ENCODE results near the gene IDUA.

Gene IDUA

DNA sequence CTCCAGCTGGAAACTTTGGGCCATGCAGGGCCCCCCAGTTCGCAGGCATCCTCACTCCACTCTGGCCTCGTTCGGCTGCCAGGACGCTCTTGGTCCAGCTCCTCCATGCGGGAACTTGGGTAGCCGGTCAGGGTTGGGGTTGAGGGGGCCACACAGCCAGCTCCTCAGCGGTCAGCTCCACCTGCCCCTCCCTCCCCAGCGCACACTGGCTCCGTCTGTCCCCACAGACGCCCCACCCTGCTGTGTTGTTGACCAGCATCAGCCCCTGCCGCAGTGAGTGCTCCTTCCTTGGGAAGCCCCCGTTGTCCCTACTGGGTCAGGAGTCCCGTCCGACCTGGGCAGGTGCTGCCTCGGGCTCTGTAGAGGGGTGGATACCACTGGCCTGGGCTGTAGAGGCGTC lies 30.4 kb downstream of the IDUA start:
- DNase-seq (ENCODE audit: low read depth) = no peak

DNA sequence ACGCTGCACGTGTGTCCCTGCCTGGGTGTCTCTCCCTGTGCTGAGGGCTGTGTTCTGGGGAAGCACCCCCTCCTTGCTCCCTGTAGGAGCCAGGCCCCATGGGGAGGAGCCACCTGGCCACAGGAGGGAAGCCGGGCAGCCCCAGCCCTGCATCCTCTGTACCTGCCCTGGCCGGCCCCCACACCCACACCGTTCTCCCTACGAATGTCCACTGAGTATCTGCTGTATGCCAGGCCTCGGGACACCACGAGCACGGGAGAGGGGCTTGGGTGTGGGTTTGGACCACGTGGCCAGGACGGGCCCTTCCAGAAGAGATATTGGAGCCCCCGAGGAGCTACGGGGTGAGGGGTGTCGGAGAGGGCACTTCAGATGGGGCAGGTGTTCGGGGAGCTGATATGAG lies 30.9 kb downstream of the IDUA start:
- no peak for DNase-seq (ENCODE audit: low read depth)

DNA sequence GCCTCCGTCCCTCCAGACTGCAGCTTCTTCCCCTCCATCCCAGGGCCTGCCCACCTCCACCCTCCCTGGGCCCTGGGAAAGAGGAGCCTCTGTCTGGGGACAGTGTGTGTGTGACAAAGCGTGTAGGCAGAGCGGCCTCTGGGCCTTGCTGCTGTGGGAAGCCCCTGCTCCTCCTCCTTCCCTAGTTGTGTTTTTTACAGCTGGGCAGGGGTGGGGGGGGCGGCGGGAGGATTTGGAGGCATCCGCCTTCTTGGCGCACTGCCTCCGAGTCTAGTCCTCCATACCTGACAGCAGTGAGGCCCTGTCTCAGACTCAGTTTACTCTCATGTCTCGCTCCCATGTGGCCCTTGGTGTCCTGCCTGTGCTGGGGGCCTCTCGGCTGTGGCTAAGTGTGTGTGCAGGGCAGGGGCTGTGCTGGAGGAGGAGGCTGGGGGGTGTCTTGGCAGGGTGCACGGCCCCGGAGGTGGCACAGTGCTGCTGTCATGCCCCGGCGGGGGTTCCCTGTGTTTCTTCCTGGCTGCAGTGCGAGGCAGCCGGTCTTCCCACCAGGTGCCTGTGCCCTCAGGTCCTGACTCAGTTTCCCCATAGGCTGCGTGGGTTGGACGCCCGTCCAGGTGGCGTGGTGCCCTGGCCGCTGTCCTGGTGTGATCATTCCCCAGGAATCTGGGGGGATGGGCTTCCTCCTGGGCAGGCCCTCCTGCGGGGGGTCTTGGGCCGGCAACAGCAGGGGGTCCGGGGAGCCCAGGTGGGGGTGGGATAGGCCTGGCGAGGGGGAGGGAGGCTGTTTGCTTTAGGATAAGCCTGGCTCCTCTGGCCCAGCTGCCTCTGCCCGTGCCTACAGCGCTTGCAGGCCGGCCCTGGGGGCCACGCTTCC lies 31.5 kb downstream of the IDUA start:
- DNase-seq (ENCODE audit: low read depth) = no peak

DNA sequence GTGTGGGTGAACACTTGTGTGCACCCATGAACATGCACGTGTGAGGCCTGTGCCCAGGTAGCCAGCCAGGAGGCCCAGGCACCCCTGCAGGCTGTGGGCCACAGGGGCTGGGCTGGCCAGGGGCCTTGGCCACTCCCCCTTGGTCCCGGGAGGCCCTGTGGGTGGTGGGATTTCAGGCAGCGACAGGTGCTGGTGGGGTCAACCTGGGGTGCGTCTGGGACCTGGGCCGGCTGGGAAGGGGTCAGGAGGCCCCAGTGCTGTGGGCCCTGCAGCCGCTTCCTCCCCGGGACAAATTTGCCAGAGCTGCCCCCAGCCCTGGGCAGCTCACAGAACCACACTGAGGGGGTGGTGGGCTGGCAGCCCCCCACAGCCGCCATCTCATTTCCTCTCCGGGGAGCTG lies 32.5 kb downstream of the IDUA start:
- no peak for DNase-seq (ENCODE audit: low read depth)

DNA sequence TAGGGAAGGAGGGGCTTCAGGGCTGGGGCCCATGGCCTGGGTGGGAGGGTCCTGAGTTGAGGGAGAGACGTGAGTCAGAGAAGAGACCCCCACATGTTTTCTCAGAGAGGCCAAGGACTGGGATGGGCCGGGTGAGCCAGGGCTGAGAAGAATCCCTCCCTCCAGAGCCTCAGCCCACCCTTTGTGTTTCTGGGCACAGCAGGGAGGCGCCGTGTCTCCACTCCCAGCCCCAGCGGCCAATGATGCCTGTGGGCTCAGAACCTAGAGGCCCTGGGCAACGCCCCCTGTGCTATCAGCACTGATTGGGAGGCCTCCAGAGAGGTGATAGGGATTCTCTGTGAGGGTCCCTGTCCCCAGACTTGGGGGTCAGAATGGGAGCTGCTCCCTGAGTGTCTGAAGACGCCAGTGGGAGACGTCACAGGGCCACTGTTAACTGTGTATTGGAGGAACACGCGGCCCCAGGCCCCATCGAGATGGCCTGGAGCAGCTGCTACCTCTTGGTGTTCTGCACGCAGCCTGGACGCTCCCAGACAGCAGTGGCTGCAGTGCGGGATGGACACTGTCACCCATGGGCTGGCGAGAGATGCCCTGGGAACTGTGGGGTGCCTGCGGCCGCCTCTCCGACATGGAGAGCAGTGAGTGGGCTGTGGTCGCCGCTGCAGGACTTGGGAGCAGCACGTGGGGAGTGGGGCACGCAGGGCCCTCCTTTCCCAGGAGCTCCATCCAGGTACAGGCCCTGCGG lies 33.1 kb downstream of the IDUA start:
- no peak for DNase-seq (ENCODE audit: low read depth)

DNA sequence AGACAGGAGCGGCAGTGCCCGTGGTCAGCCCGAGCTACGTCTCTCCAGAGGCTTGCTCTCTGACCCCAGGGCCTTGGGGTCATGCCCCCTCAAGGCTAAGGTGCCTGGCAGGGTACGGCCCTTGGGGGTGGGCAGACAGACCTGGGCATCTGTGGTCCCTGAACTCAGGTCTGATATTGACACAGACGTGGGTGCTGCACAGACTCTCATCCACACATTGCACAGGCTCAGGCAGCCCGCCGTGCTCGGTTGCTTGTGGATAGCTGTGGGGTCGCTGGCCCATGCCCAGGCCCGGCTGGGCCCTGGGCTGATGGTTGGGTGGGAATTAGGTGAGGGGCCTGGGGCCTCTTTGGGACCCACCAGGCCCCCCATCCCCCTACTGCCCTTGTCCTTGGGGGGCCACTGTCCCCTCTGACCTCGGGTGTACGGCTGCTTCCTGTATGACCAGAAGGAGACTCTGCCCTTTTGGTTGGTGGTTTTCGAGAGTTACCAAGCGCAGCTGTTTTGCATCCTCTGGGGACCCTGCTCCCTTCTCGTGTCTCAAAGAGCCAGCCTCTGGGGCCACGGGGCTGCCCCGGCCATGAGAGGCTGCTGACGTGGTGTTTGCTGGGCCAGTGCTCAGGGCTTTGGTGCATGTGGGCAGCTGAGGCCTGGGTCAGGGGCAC lies 34.7 kb downstream of the IDUA start:
- DNase-seq (ENCODE audit: low read depth) = no peak

DNA sequence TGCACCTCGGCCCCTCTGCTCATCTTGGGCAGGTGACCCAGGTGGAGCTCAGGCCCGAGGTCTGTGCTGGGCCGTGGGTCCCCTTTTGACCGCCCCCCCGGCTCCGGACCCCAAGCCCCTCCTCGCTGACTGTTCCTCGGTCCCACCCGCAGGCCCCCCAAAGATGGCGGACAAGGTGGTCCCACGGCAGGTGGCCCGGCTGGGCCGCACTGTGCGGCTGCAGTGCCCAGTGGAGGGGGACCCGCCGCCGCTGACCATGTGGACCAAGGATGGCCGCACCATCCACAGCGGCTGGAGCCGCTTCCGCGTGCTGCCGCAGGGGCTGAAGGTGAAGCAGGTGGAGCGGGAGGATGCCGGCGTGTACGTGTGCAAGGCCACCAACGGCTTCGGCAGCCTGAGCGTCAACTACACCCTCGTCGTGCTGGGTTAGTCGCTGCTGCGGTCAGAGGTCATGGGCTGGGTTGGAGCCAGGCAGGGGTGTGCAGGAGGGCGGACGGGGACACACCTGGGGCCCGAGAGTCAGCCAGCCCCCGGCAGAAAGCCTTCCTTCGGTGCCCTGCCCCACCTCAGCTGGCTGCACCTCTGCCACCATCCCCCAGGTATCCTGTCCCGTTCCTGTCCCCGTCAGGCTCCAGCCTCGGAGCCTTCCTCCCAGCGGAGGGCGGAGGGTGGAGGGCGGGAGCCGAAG lies 35.4 kb downstream of the IDUA start:
- DNase-seq (ENCODE audit: low read depth) = no peak

DNA sequence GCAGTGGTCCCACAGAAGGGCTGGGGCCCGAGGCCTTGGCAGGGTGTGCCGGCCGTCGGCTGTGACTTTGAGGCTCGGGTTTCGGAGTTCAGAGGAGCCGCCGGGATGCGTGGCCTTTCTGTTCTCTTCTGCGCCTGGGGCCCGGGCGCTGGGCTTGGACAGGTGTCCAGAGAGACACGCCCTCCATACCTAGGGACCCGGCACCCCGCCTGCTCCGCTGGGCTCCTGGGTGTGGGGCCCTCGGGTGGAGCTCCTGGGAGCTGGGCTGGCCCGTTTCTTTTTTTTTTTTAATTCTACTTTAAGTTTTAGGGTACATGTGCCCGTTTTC lies 35.9 kb downstream of the IDUA start:
- no peak for DNase-seq (ENCODE audit: low read depth)

DNA sequence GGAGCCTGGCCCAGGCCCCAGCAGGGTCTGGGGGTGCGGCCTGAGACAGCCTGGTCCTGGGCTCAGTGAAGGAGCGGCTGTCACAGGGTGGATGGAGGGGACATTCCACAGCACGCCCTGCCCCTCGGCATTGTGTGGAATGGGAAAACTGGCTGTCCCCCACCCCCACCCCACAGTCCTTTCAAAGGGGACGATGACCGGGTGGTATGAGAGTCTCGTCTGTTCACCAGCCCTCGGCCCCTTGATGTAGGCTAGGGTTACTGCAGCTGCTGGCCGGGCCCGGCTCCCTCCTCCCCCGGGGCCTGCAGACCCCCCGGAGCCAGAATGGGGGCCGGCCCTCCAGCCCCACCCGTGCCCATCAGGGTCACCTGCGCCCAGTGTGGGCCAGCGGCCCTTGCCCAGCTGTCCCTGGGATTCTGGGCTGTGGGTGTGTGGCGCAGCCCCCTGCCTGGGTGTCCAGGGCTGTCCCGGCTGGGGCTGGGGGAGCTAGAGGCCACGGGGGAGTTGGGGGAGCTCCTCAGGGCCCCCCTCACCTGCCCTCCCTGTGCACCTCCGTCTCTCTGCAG lies 36.3 kb downstream of the IDUA start:
- no peak for DNase-seq (ENCODE audit: low read depth)

DNA sequence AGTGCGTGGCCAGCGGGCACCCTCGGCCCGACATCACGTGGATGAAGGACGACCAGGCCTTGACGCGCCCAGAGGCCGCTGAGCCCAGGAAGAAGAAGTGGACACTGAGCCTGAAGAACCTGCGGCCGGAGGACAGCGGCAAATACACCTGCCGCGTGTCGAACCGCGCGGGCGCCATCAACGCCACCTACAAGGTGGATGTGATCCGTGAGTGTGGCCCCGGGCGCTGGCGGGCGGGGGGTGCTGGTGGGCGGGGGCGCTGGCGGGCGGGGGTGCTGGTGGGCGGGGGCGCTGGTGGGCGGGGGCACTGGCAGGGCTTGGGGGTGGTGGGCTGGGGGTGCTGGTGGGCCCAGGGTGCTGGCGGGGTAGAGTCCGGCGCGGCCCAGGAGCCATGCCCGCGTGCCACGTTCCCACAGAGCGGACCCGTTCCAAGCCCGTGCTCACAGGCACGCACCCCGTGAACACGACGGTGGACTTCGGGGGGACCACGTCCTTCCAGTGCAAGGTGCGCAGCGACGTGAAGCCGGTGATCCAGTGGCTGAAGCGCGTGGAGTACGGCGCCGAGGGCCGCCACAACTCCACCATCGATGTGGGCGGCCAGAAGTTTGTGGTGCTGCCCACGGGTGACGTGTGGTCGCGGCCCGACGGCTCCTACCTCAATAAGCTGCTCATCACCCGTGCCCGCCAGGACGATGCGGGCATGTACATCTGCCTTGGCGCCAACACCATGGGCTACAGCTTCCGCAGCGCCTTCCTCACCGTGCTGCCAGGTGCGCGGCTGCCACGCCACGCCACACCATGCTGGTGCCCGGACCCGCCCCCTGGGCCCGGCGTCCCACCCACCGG lies 37.3 kb downstream of the IDUA start:
- no peak for DNase-seq (ENCODE audit: low read depth)

DNA sequence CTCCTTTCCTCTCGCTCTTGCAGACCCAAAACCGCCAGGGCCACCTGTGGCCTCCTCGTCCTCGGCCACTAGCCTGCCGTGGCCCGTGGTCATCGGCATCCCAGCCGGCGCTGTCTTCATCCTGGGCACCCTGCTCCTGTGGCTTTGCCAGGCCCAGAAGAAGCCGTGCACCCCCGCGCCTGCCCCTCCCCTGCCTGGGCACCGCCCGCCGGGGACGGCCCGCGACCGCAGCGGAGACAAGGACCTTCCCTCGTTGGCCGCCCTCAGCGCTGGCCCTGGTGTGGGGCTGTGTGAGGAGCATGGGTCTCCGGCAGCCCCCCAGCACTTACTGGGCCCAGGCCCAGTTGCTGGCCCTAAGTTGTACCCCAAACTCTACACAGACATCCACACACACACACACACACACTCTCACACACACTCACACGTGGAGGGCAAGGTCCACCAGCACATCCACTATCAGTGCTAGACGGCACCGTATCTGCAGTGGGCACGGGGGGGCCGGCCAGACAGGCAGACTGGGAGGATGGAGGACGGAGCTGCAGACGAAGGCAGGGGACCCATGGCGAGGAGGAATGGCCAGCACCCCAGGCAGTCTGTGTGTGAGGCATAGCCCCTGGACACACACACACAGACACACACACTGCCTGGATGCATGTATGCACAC lies 38.2 kb downstream of the IDUA start:
- DNase-seq (ENCODE audit: low read depth) = no peak

DNA sequence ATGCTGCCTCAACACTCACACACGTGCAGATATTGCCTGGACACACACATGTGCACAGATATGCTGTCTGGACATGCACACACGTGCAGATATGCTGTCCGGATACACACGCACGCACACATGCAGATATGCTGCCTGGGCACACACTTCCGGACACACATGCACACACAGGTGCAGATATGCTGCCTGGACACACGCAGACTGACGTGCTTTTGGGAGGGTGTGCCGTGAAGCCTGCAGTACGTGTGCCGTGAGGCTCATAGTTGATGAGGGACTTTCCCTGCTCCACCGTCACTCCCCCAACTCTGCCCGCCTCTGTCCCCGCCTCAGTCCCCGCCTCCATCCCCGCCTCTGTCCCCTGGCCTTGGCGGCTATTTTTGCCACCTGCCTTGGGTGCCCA lies 39.3 kb downstream of the IDUA start:
- DNase-seq (ENCODE audit: low read depth) = peak; percentile 26

DNA sequence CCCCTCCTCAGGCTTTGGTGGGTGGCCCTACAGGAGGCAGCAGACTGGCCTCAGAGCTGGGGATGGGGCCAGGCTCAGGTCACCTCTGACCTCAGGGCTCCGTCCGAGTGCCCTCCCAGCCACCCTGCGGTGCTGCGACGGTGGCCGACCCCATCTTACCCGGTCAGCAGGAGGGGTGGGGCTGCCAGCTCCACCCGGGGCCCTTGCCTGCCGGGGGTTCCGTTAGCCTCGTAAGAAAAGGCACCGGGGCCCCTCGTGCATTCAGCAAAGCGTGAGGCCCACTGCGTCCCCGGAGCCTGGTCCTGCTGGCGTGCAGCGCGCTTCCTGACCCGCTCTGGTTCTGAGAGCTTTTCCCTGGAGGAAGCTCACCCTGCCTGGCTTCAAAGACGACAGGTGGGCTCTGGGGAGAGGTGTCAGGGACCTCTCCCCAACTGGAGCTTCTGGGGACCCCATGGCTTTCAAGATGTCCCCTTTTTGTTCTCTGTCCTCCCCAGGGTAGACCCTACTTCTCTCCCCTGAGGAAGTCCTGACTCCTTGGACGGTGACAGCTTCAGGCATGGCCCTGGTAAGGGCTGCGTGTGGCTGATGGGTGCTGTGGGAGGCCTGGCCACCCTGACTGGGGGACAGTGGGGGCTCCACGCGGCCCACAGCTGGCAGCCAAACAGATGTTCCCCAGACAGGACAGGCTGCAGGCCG lies 40.5 kb downstream of the IDUA start:
- DNase-seq (ENCODE audit: low read depth) = no peak

DNA sequence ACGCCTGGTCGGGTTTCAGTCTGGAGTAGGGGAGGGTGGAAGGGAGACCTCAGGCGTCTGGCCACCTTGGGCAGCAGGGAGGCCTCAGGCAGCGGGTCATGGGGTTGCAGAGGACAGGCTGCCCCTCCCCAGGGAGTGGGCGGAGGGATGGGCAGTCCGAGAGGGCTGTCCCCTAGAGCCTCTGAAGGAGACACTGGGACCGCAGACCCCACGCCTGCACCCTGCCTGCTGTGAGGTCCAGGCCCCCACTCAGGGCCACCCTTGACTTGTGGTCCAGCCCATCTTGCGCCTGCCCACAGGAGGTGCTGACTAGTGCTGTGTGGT lies 41.0 kb downstream of the IDUA start:
- no peak for DNase-seq (ENCODE audit: low read depth)

DNA sequence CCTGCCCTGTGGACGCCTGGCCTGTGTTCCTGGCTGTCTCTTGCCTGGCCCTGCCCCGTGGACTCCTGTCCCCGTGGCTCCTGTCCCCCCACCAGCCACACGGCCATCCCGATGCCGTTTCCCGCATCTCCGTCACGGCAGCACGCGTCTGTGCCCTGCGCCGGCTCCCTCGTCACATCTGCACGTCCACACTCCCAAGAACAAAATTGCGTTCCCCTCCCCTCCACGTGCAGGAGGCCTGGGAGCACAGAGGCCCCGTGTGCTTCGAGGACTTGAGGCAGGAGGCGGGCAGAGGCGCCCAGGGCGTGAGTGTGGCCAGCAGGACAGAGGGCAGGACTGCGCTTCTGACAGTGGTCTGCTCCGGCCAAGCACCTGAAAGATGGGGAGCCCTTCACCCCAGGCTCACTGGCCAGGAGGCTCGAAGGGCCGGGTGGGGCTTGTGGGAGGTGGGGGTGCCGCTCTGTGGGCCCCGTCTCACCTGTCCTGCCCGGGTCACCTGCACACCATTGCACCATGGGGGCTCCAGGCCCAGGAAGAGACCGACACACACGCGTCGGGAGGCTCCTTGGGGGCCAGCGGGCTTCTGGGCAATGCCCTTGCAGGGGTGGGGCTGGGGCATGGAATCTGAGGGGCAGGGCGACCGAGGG lies 41.9 kb downstream of the IDUA start:
- no peak for DNase-seq (ENCODE audit: low read depth)

DNA sequence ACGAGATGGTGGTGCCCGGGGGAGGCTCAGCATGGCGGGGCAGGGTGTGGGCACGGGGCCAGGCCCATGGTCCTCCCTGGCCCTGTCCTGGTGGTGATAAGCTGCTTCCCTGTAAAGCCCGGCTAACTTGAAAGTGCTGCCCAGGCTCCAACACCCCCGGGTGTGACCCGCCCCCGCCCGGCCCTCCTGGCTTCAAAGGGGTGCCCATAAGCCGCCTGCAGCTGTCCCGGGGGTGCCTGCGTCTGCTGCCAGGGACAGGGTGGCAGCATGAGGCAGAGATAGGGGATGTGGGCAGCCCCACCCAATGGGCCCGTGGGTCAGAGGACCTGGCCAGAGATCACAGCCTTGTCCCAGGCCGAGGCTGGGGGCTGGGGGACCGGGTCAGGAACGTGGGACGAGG lies 42.7 kb downstream of the IDUA start:
- no peak for DNase-seq (ENCODE audit: low read depth)

DNA sequence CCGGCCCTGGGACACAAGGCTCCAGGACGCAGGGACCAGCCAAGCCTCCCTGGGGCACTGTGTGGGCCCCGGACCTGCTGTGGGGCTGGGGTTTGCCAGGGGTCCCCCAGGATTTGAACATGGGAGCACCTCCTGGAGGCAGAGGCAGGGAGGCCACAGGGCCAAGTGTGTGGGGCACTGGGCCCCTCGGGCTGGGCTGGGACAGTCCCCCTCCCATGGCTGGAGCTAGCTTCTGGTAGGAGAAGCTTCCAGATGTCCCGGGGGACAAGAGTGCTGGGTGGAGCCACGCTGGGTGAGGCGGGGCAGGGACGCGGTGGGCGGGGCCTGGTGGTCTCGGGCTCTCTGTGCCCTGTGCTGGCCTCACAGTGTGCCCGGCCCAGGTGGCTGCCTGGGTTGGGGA lies 43.2 kb downstream of the IDUA start:
- no peak for DNase-seq (ENCODE audit: low read depth)

DNA sequence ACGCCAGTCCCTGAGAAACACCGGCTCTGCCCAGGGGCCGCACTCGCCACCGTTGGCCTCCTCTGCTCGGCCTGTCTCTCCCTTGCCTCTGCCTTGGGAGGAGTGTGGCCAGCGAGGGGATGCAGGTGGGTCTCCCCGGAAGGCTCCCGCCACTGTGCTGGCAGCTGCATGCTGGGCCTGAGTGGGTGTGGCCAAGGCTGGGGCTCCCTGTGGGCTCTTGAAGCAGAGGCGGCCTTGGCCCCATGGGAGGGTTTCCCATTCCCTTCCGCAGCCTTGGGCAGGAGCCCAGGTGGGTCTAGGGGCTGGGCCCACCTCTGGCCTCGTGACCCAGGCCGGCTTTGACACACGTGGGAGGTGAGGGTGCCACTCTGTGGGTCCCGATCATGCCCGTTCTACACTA lies 43.7 kb downstream of the IDUA start:
- DNase-seq (ENCODE audit: low read depth) = no peak

DNA sequence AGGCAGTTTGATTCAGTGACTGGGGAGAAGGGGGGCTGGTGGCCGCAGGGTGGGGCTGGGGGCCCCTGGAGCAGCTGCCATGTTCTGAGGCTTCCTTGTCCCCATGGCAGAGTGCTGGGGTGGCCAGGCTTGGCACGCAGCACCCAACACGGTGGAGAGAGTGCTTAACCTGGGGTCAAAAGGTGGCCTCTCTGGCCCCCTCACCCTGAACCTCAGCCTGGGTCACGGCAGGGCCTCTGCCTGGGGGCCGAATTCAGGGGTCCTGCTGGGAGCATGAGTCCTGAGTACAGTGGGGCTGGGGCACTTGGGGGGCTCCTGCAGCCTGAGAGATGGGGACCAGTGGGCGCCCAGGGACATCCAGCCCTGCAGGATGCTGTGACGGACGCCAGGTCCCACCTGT lies 44.5 kb downstream of the IDUA start:
- no peak for DNase-seq (ENCODE audit: low read depth)
